22Rv1 (cell line): ENCODE data around the gene IL34.

Experiments
- ZFX ChIP-seq: fragments of 450-650 bp; IDR thresholded peaks from 2 replicates; pipeline ENCODE4 v1.6.1; 2017; ENCODE audit warnings: antibody characterized with exemption, borderline replicate concordance
- TF ChIP-seq, protein P1 (sequence below): fragments of 450-650 bp; IDR thresholded peaks from 2 replicates; pipeline ENCODE4 v1.5.1; 2017; ENCODE audit warnings: mild to moderate bottlenecking

DNA sequence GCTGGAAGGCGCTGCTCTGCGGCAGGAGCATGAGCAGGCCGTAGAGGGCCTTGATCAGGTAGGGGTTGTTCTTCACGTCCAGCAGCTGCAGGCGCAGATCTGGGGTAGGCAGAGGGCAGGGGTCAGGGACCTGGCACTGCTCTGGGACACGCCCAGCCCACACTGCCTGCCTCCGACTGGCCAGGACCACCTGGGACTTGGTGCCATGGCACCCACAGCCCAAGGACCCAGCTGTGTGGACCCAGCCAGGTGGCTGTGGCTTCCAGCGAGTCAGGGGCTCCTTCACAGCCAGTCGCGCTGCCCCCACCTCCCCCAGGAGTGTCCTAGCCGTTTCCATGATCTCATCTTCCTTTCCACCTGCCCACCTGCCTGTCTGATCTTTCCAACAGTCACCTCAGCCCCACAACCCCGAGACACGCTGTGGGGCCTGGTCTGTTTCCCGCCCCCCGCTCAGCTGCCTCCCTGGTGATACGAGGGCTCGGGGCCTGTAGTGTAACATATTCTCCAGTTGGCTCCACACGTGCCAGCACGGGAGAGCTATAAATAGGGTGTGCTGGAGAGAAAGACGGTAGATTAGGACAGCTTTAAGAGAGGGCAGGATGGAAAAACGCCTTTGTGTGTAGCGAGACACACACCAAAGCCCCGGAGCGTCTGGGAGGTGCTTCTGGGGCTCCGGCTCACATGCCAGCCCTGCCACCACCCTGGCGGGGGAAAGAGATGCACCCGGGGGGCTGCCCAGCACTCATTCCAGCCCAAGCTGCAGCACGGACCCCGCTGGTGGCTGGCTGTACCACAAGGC, 46.7 kb downstream of the IL34 start:
- TF ChIP-seq, protein P1, sequence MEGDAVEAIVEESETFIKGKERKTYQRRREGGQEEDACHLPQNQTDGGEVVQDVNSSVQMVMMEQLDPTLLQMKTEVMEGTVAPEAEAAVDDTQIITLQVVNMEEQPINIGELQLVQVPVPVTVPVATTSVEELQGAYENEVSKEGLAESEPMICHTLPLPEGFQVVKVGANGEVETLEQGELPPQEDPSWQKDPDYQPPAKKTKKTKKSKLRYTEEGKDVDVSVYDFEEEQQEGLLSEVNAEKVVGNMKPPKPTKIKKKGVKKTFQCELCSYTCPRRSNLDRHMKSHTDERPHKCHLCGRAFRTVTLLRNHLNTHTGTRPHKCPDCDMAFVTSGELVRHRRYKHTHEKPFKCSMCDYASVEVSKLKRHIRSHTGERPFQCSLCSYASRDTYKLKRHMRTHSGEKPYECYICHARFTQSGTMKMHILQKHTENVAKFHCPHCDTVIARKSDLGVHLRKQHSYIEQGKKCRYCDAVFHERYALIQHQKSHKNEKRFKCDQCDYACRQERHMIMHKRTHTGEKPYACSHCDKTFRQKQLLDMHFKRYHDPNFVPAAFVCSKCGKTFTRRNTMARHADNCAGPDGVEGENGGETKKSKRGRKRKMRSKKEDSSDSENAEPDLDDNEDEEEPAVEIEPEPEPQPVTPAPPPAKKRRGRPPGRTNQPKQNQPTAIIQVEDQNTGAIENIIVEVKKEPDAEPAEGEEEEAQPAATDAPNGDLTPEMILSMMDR, result no peak
- no peak for TF ChIP-seq ZFX
